Stomach (tissue), 4 donors: Measurements from ENCODE around the gene ATN1.

ENCODE experiments used
- CTCF ChIP-seq, 7 experiments: fragments of 450-650 bp in 4 of 7; fragments of 200-600 bp in 3 of 7; sonication (generic) in 3 of 7; IDR thresholded peaks; one replicate each; pipeline ENCODE4 v1.5.1; 2016 to 2019; ENCODE audit warnings: antibody characterized with exemption in 7 of 7, control low read depth in 2 of 7, mild to moderate bottlenecking in 1 of 7
- POLR2AphosphoS5 ChIP-seq, 3 donors: sonication (generic); formaldehyde crosslinking; IDR thresholded peaks; one replicate each; pipeline ENCODE4 v1.6.1; 2016; ENCODE audit warnings: antibody characterized with exemption in 3 of 3

- TF ChIP-seq CTCF (IDR thresholded peaks at IDR 0.05) (no peak), POLR2AphosphoS5 (IDR thresholded peaks at IDR 0.05) (no peak)
These were observed 44.5 kb upstream of the ATN1 start for GRCh38 chr12:6883252-6883651.
